G401 (cell line): ENCODE data around the gene ABHD17A. TPM values are rescaled to one million over a fixed set of nuclear protein-coding genes. Genes with fewer than 3 reads are reported as not detected.

ENCODE experiments used
- DNase-seq: peaks from one replicate; pipeline ENCODE4 v3.0.0-alpha.2; 2015; ENCODE audit warnings: low spot score
- in situ Hi-C: cut with HindIII; loops from 2 replicates; pipeline ENCODE4 v1.10.0; 2016; ENCODE audit warnings: low sequenced_read_pairs, mixed read lengths
- total RNA-seq: library from RNA; depleted of rRNA; stranded (reverse); fragments of >200 nt; shearing (Covaris generic); gene quantifications from 2 replicates; pipeline ENCODE4 v1.2.3, GENCODE V29; 2014; rRNA removed

The ABHD17A gene
- total RNA-seq, 1 experiment from 2014 or later: 94.4 TPM

- DNase-seq: no peak
- in situ Hi-C loops: no loop called here
Observed at GRCh38 chr19:1828279-1829238, 56.7 kb downstream of the ABHD17A start.

- in situ Hi-C loops: no loop called here
- DNase-seq: no peak
Observed at GRCh38 chr19:1827566-1828278, 57.6 kb downstream of the ABHD17A start.

Other genes starting within 250 kb of the ABHD17A start
- gene TCF3, start 232.9 kb downstream of the ABHD17A start, total RNA-seq: 171 and 220 TPM in 2 replicates
- not detected in 2 replicates for gene ONECUT3, start 132.0 kb downstream of the ABHD17A start, total RNA-seq
- 2.5 and 5.5 TPM in 2 replicates for gene ATP8B3, start 73.2 kb downstream of the ABHD17A start, total RNA-seq
- 7.8 and 10.7 TPM in 2 replicates for gene REXO1, start 37.0 kb downstream of the ABHD17A start, total RNA-seq
- 27.9 and 29.2 TPM in 2 replicates for gene KLF16, start 21.9 kb downstream of the ABHD17A start, total RNA-seq
- gene ADAT3, start 19.9 kb upstream of the ABHD17A start, total RNA-seq: 8.6 and 13.5 TPM in 2 replicates
- gene SCAMP4, start 19.9 kb upstream of the ABHD17A start, total RNA-seq: 45.9 and 70.6 TPM in 2 replicates
- 74.7 and 81.9 TPM in 2 replicates for gene CSNK1G2, start 55.7 kb upstream of the ABHD17A start, total RNA-seq
- 70.9 and 89.0 TPM in 2 replicates for gene BTBD2, start 130.2 kb upstream of the ABHD17A start, total RNA-seq
- 113 and 118 TPM in 2 replicates for gene MKNK2, start 165.7 kb upstream of the ABHD17A start, total RNA-seq
- gene MOB3A, start 210.8 kb upstream of the ABHD17A start, total RNA-seq: 20.6 and 29.0 TPM in 2 replicates
- 0.25 and 4.0 TPM in 2 replicates for gene IZUMO4, start 211.4 kb upstream of the ABHD17A start, total RNA-seq